BLaER1 (cell line): ENCODE data around the gene TWSG1.
"Not testable (repeated sequence)": the region's sequence is repeated elsewhere in the genome, so short reads cannot be mapped to it uniquely, and the experiment has no call there.

Source experiments
- H3K27ac ChIP-seq: shearing (Covaris generic); formaldehyde crosslinking; 2 replicates; pipeline ENCODE4 v1.8.1; 2022
- H3K27me3 ChIP-seq: shearing (Covaris generic); formaldehyde crosslinking; 2 replicates; pipeline ENCODE4 v1.8.1; 2022
- H3K36me3 ChIP-seq: shearing (Covaris generic); formaldehyde crosslinking; 2 replicates; pipeline ENCODE4 v1.8.1; 2022
- H3K4me1 ChIP-seq: shearing (Covaris generic); formaldehyde crosslinking; 2 replicates; pipeline ENCODE4 v1.8.1; 2022
- H3K4me2 ChIP-seq: shearing (Covaris generic); formaldehyde crosslinking; 2 replicates; pipeline ENCODE4 v1.8.1; 2022
- H3K4me3 ChIP-seq: shearing (Covaris generic); formaldehyde crosslinking; 2 replicates; pipeline ENCODE4 v1.8.1; 2022
- H3K9ac ChIP-seq: shearing (Covaris generic); formaldehyde crosslinking; 2 replicates; pipeline ENCODE4 v1.8.1; 2022
- H3K9me3 ChIP-seq: shearing (Covaris generic); formaldehyde crosslinking; 2 replicates; pipeline ENCODE4 v1.8.1; 2022
- H4K20me1 ChIP-seq: shearing (Covaris generic); formaldehyde crosslinking; 2 replicates; pipeline ENCODE4 v1.8.1; 2022
- Cebpa-rat ChIP-seq: shearing (Covaris generic); IDR thresholded peaks from 2 replicates; pipeline ENCODE4 v1.8.1; 2022

Gene TWSG1

GRCh38 chr18:9431296-9431695 is 96.7 kb downstream of the TWSG1 start:
- Histone ChIP-seq H3K4me3 (no peak overlapping the region), H3K27me3 (no peaks in the 10 kb centered on the region), H3K4me2 (no peak overlapping the region), H3K9me3 (0 out of 2 replicates have a peak, but pooled peaks cover 3% of the 10 kb centered on the region), H3K36me3 (no peaks in the 10 kb centered on the region), H3K4me1 (peaks cover 17% of the 10 kb centered on the region), H3K27ac (no peak overlapping the region), H3K9ac (no peak overlapping the region), H4K20me1 (no peaks in the 10 kb centered on the region)
- TF ChIP-seq Cebpa-rat, result no peak

- not testable (repeated sequence) for H3K27me3 ChIP-seq, H3K9me3 ChIP-seq, H3K9ac ChIP-seq, H4K20me1 ChIP-seq, H3K36me3 ChIP-seq, H3K4me3 ChIP-seq
- peak overlapping the region; percentile 56 for H3K27ac ChIP-seq
- H3K4me1 ChIP-seq, result peaks cover 17% of the 10 kb centered on the region
- peak overlapping the region; percentile 72 for H3K4me2 ChIP-seq
Observed at GRCh38 chr18:9433122-9433521, 98.5 kb downstream of the TWSG1 start.

- Histone ChIP-seq H3K9me3 (0 out of 2 replicates have a peak, but pooled peaks cover 3% of the 10 kb centered on the region), H3K36me3 (no peaks in the 10 kb centered on the region), H3K4me2 (peak overlapping the region; percentile 72), H4K20me1 (no peaks in the 10 kb centered on the region), H3K4me1 (peaks cover 17% of the 10 kb centered on the region), H3K9ac (no peak overlapping the region), H3K4me3 (no peak overlapping the region), H3K27ac (peak overlapping the region; percentile 56), H3K27me3 (no peaks in the 10 kb centered on the region)
- TF ChIP-seq Cebpa-rat, result no peak
Observed at GRCh38 chr18:9433671-9434121, 99.1 kb downstream of the TWSG1 start.

- H4K20me1 ChIP-seq, result no peaks in the 10 kb centered on the region
- 0 out of 2 replicates have a peak, but pooled peaks cover 3% of the 10 kb centered on the region for H3K9me3 ChIP-seq
- H3K4me3 ChIP-seq, result no peak overlapping the region
- peak overlapping the region; percentile 72 for H3K4me2 ChIP-seq
- H3K9ac ChIP-seq, result no peak overlapping the region
- no peaks in the 10 kb centered on the region for H3K36me3 ChIP-seq
- peaks cover 17% of the 10 kb centered on the region for H3K4me1 ChIP-seq
- H3K27ac ChIP-seq, result peak overlapping the region; percentile 79
- no peak for TF ChIP-seq Cebpa-rat
- no peaks in the 10 kb centered on the region for H3K27me3 ChIP-seq
Observed at GRCh38 chr18:9434122-9434701, 99.6 kb downstream of the TWSG1 start.

GRCh38 chr18:9435041-9435440 is 100.5 kb downstream of the TWSG1 start:
- no peak overlapping the region for H3K27ac ChIP-seq
- no peaks in the 10 kb centered on the region for H4K20me1 ChIP-seq
- no peak overlapping the region for H3K9ac ChIP-seq
- peaks cover 17% of the 10 kb centered on the region for H3K4me1 ChIP-seq
- H3K27me3 ChIP-seq, result no peaks in the 10 kb centered on the region
- TF ChIP-seq Cebpa-rat, result no peak
- H3K36me3 ChIP-seq, result no peaks in the 10 kb centered on the region
- 0 out of 2 replicates have a peak, but pooled peaks cover 3% of the 10 kb centered on the region for H3K9me3 ChIP-seq
- H3K4me3 ChIP-seq, result no peak overlapping the region
- H3K4me2 ChIP-seq, result no peak overlapping the region

- Histone ChIP-seq H3K4me2 (no peak overlapping the region), H3K36me3 (no peaks in the 10 kb centered on the region), H3K4me1 (peaks cover 17% of the 10 kb centered on the region), H3K9ac (no peak overlapping the region), H3K4me3 (no peak overlapping the region), H3K27me3 (no peaks in the 10 kb centered on the region), H3K27ac (no peak overlapping the region), H3K9me3 (0 out of 2 replicates have a peak, but pooled peaks cover 3% of the 10 kb centered on the region), H4K20me1 (no peaks in the 10 kb centered on the region)
- no peak for TF ChIP-seq Cebpa-rat
Observed at GRCh38 chr18:9436206-9436929, 101.8 kb downstream of the TWSG1 start.

- Histone ChIP-seq H3K27me3 (no peaks in the 10 kb centered on the region), H4K20me1 (no peaks in the 10 kb centered on the region), H3K27ac (no peak overlapping the region), H3K4me2 (no peak overlapping the region), H3K4me3 (no peak overlapping the region), H3K36me3 (no peaks in the 10 kb centered on the region), H3K9me3 (0 out of 2 replicates have a peak, but pooled peaks cover 3% of the 10 kb centered on the region), H3K9ac (no peak overlapping the region), H3K4me1 (peaks cover 17% of the 10 kb centered on the region)
- TF ChIP-seq Cebpa-rat, result no peak
Observed at GRCh38 chr18:9437021-9437437, 102.5 kb downstream of the TWSG1 start.

- Histone ChIP-seq H3K4me3 (no peak overlapping the region), H3K27ac (no peak overlapping the region), H4K20me1 (no peaks in the 10 kb centered on the region), H3K27me3 (no peaks in the 10 kb centered on the region), H3K9me3 (0 out of 2 replicates have a peak, but pooled peaks cover 3% of the 10 kb centered on the region), H3K4me2 (no peak overlapping the region), H3K4me1 (peaks cover 17% of the 10 kb centered on the region), H3K36me3 (no peaks in the 10 kb centered on the region), H3K9ac (no peak overlapping the region)
- TF ChIP-seq Cebpa-rat, result no peak
Observed at GRCh38 chr18:9437672-9438071, 103.1 kb downstream of the TWSG1 start.

GRCh38 chr18:9441061-9441460 is 106.5 kb downstream of the TWSG1 start:
- H3K4me2 ChIP-seq, result no peak overlapping the region
- H4K20me1 ChIP-seq, result no peaks in the 10 kb centered on the region
- no peak overlapping the region for H3K27ac ChIP-seq
- TF ChIP-seq Cebpa-rat, result no peak
- no peak overlapping the region for H3K4me3 ChIP-seq
- no peaks in the 10 kb centered on the region for H3K4me1 ChIP-seq
- no peaks in the 10 kb centered on the region for H3K27me3 ChIP-seq
- H3K9ac ChIP-seq, result no peak overlapping the region
- H3K36me3 ChIP-seq, result no peaks in the 10 kb centered on the region
- H3K9me3 ChIP-seq, result peaks cover under 1% of the 10 kb centered on the region; the same call in 1 of the 2 replicates

GRCh38 chr18:9444549-9444948 is 110.0 kb downstream of the TWSG1 start:
- Histone ChIP-seq H3K4me2 (no peak overlapping the region), H3K9ac (no peak overlapping the region), H3K27me3 (no peaks in the 10 kb centered on the region), H3K4me1 (no peaks in the 10 kb centered on the region), H3K27ac (no peak overlapping the region), H3K4me3 (no peak overlapping the region), H3K36me3 (no peaks in the 10 kb centered on the region), H4K20me1 (no peaks in the 10 kb centered on the region), H3K9me3 (peaks cover 28% of the 10 kb centered on the region)
- TF ChIP-seq Cebpa-rat, result no peak
